GM12878 (cell line): ENCODE results near the gene ANKMY1. TPM values are rescaled to one million over a fixed set of nuclear protein-coding genes. Genes with fewer than 3 reads are reported as not detected.

Source experiments
- BACH1 ChIP-seq: fragments of 450-650 bp; IDR thresholded peaks from 2 replicates; pipeline ENCODE4 v1.6.1; 2017; ENCODE audit warnings: mild to moderate bottlenecking, borderline replicate concordance
- BRCA1 ChIP-seq: IDR thresholded peaks from 2 replicates; pipeline ENCODE4 v1.6.1; 2011; ENCODE audit warnings: low read depth, low read length, improper control_type of control experiment
- CEBPB ChIP-seq, 2 experiments: fragments of 150-350 bp in 1 of 2; IDR thresholded peaks; 2 replicates each; pipeline ENCODE4 v1.6.1; 2012 to 2014; ENCODE audit warnings: low read depth in 2 of 2, low read length in 2 of 2, borderline replicate concordance in 1 of 2, inconsistent platforms in 1 of 2
- FOXM1 ChIP-seq: IDR thresholded peaks from 2 replicates; pipeline ENCODE4 v1.6.1; 2012; ENCODE audit warnings: low read depth, mild to moderate bottlenecking, inconsistent platforms, low read length, moderate library complexity
- GABPA ChIP-seq: IDR thresholded peaks from 2 replicates; pipeline ENCODE4 v1.6.1; 2014; ENCODE audit warnings: antibody characterized with exemption, low read depth, mild to moderate bottlenecking, inconsistent platforms
- MTA3 ChIP-seq: IDR thresholded peaks from 2 replicates; pipeline ENCODE4 v1.6.1; 2012; ENCODE audit warnings: low read length, inconsistent platforms, borderline replicate concordance
- NBN ChIP-seq: fragments of 450-650 bp; IDR thresholded peaks from 2 replicates; pipeline ENCODE4 v1.6.1; 2016
- NFIC ChIP-seq: IDR thresholded peaks from 2 replicates; pipeline ENCODE4 v1.6.1; 2012; ENCODE audit warnings: low read depth, mild to moderate bottlenecking, inconsistent platforms, low read length, moderate library complexity
- NFYB ChIP-seq: IDR thresholded peaks from 2 replicates; pipeline ENCODE4 v1.6.1; 2011; ENCODE audit warnings: low read depth, mild to moderate bottlenecking, low read length, improper control_type of control experiment, moderate library complexity; ENCODE audit not compliant: insufficient read depth
- NR2C2 ChIP-seq: IDR thresholded peaks from 2 replicates; pipeline ENCODE4 v1.6.1; 2011; ENCODE audit warnings: borderline replicate concordance, low read depth; ENCODE audit not compliant: control insufficient read depth, insufficient read length
- PML ChIP-seq: IDR thresholded peaks from 2 replicates; pipeline ENCODE4 v1.6.1; 2012; ENCODE audit warnings: low read length, inconsistent platforms
- RAD51 ChIP-seq: fragments of 450-650 bp; IDR thresholded peaks from 2 replicates; pipeline ENCODE4 v1.6.1; 2016; ENCODE audit warnings: moderate library complexity, mild to moderate bottlenecking, inconsistent platforms
- RB1 ChIP-seq: fragments of 450-650 bp; formaldehyde crosslinking; IDR thresholded peaks from 2 replicates; pipeline ENCODE4 v1.6.1; 2017; ENCODE audit warnings: mild to moderate bottlenecking, borderline replicate concordance
- SIN3A ChIP-seq: IDR thresholded peaks from 2 replicates; pipeline ENCODE4 v1.6.1; 2012; ENCODE audit warnings: low read depth, low read length, improper control_type of control experiment
- SPI1 ChIP-seq: IDR thresholded peaks from 2 replicates; pipeline ENCODE4 v1.6.1; 2011; ENCODE audit warnings: low read depth, mild to moderate bottlenecking, low read length, moderate library complexity, borderline replicate concordance; ENCODE audit not compliant: insufficient read depth
- TAF1 ChIP-seq: IDR thresholded peaks from 2 replicates; pipeline ENCODE4 v1.6.1; 2011; ENCODE audit warnings: mild to moderate bottlenecking, low read depth, low read length, borderline replicate concordance
- TBL1XR1 ChIP-seq: IDR thresholded peaks from 2 replicates; pipeline ENCODE4 v1.6.1; 2012; ENCODE audit warnings: low read depth, low read length, improper control_type of control experiment
- TCF3 ChIP-seq: IDR thresholded peaks from 2 replicates; pipeline ENCODE4 v1.6.1; 2012; ENCODE audit warnings: low read depth, mild to moderate bottlenecking, low read length, borderline replicate concordance; ENCODE audit not compliant: insufficient read depth
- YBX1 ChIP-seq: fragments of 450-650 bp; IDR thresholded peaks from 2 replicates; pipeline ENCODE4 v1.6.1; 2016; ENCODE audit warnings: antibody characterized with exemption
- YY1 ChIP-seq: IDR thresholded peaks from 2 replicates; pipeline ENCODE4 v1.6.1; 2011; ENCODE audit warnings: low read depth, mild to moderate bottlenecking, low read length
- ZNF274 ChIP-seq: IDR thresholded peaks from one replicate; pipeline ENCODE4 v1.8.0; 2011; ENCODE audit not compliant: insufficient read length, insufficient read depth
- ZNF622 ChIP-seq: fragments of 450-650 bp; IDR thresholded peaks from 2 replicates; pipeline ENCODE4 v1.6.1; 2017; ENCODE audit warnings: mild to moderate bottlenecking, inconsistent platforms
- polyA plus RNA-seq, 11 experiments: library from polyadenylated mRNA; depleted of rRNA in 4 of 11; unstranded in 6 of 11; stranded (reverse) in 5 of 11; fragments of >200 nt; fragmentation: Nextera tagmentation in 4 of 11; fragmentation: Illumina TruSeq in 1 of 11; extraction: Ambion mirVana in 4 of 11; extraction: Trizol in 1 of 11; gene quantifications; 1 replicate in 1 of 11; 2 replicates in 10 of 11; pipeline versions ENCODE4 v1.2.1 to v1.2.3, GENCODE V29; 2011 to 2016; ENCODE audit warnings: inconsistent platforms in 2 of 11, missing spikeins in 2 of 11, low read depth in 1 of 11
- total RNA-seq, 4 experiments: library from RNA; depleted of rRNA in 3 of 4; stranded (reverse); fragments of >200 nt in 3 of 4; fragmentation: Illumina TruSeq in 1 of 4; extraction: Trizol in 1 of 4; gene quantifications; 2 replicates each; pipeline versions ENCODE4 v1.2.1 to v1.2.3, GENCODE V29; 2013 to 2021
- TF ChIP-seq, protein P1 (sequence below): fragments of 450-650 bp; IDR thresholded peaks from 2 replicates; pipeline ENCODE4 v1.6.1; 2018; ENCODE audit warnings: borderline replicate concordance, mild to moderate bottlenecking; ENCODE audit not compliant: partially characterized antibody
- TF ChIP-seq, protein P2 (sequence below): fragments of 450-650 bp; IDR thresholded peaks from 2 replicates; pipeline ENCODE4 v1.6.1; 2017; ENCODE audit warnings: antibody characterized with exemption, mild to moderate bottlenecking, moderate library complexity
- TF ChIP-seq, protein P3 (sequence below): IDR thresholded peaks from 2 replicates; pipeline ENCODE4 v1.6.1; 2011; ENCODE audit warnings: mild to moderate bottlenecking, low read depth, low read length, moderate library complexity; ENCODE audit not compliant: insufficient replicate concordance

The ANKMY1 gene
- total and polyA plus RNA-seq, 10 of the 15 experiments (the other 5 are each of a cell fraction or from before 2014, with no cell fraction given), result 1.1 to 15.3 (median 11.1) TPM

DNA sequence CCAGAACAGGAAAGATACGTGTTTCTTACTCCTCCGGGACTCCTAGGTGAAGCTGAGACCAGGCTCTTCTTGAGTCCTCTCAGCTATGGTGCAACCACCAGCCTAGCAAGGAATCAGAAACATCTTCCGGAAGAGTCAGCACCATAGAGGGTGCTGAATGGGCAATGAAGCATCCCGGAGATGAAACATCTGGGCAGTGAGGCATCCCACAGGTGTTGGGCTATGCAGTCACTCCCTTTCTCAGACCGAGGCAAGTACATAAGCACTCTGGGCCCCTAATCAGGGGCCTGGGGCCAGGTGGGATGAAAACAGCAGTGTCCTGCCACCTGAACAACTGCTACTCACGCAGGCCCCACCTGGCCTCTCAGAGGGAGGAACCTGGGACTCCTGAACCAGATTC is 27.3 kb upstream of the ANKMY1 start (continued):
- TF ChIP-seq, protein P1, sequence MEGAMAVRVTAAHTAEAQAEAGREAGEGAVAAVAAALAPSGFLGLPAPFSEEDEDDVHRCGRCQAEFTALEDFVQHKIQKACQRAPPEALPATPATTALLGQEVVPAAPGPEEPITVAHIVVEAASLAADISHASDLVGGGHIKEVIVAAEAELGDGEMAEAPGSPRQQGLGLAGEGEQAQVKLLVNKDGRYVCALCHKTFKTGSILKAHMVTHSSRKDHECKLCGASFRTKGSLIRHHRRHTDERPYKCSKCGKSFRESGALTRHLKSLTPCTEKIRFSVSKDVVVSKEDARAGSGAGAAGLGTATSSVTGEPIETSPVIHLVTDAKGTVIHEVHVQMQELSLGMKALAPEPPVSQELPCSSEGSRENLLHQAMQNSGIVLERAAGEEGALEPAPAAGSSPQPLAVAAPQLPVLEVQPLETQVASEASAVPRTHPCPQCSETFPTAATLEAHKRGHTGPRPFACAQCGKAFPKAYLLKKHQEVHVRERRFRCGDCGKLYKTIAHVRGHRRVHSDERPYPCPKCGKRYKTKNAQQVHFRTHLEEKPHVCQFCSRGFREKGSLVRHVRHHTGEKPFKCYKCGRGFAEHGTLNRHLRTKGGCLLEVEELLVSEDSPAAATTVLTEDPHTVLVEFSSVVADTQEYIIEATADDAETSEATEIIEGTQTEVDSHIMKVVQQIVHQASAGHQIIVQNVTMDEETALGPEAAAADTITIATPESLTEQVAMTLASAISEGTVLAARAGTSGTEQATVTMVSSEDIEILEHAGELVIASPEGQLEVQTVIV, result no peak
- TF ChIP-seq SPI1 (0 out of 2 replicates have a peak, but pooled peaks have one; percentile 15), NFYB (no peak), YBX1 (no peak), TCF3 (peak; percentile 98), GABPA (no peak), TBL1XR1 (no peak), CEBPB (IDR thresholded peaks at IDR 0.05; ENCODE audit: borderline replicate concordance in 1 of 2, low read depth in 2 of 2, low read length in 2 of 2) (no peak), RB1 (no peak), FOXM1 (no peak), NFIC (no peak), PML (0 out of 2 replicates have a peak, but pooled peaks have one; percentile 26), NBN (no peak), YY1 (no peak), MTA3 (no peak), NR2C2 (no peak), BACH1 (no peak), BRCA1 (no peak), ZNF622 (no peak), RAD51 (no peak), ZNF274 (no peak), TAF1 (0 out of 2 replicates have a peak, but pooled peaks have one; percentile 4), SIN3A (no peak)
- TF ChIP-seq, protein P2, sequence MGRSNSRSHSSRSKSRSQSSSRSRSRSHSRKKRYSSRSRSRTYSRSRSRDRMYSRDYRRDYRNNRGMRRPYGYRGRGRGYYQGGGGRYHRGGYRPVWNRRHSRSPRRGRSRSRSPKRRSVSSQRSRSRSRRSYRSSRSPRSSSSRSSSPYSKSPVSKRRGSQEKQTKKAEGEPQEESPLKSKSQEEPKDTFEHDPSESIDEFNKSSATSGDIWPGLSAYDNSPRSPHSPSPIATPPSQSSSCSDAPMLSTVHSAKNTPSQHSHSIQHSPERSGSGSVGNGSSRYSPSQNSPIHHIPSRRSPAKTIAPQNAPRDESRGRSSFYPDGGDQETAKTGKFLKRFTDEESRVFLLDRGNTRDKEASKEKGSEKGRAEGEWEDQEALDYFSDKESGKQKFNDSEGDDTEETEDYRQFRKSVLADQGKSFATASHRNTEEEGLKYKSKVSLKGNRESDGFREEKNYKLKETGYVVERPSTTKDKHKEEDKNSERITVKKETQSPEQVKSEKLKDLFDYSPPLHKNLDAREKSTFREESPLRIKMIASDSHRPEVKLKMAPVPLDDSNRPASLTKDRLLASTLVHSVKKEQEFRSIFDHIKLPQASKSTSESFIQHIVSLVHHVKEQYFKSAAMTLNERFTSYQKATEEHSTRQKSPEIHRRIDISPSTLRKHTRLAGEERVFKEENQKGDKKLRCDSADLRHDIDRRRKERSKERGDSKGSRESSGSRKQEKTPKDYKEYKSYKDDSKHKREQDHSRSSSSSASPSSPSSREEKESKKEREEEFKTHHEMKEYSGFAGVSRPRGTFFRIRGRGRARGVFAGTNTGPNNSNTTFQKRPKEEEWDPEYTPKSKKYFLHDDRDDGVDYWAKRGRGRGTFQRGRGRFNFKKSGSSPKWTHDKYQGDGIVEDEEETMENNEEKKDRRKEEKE, result no peak
- TF ChIP-seq, protein P3, sequence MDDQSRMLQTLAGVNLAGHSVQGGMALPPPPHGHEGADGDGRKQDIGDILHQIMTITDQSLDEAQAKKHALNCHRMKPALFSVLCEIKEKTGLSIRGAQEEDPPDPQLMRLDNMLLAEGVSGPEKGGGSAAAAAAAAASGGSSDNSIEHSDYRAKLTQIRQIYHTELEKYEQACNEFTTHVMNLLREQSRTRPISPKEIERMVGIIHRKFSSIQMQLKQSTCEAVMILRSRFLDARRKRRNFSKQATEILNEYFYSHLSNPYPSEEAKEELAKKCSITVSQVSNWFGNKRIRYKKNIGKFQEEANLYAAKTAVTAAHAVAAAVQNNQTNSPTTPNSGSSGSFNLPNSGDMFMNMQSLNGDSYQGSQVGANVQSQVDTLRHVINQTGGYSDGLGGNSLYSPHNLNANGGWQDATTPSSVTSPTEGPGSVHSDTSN, result peak; percentile 62
